ENCODE data around the gene ZNF76. TPM values are rescaled to one million over a fixed set of nuclear protein-coding genes. Genes with fewer than 3 reads are reported as not detected.

The ZNF76 gene
- 34.1 TPM for polyA plus RNA-seq (2012; ENCODE audit: insufficient read depth, insufficient read length, low read depth)

- Histone ChIP-seq H3K4me3 (ENCODE audit: low read depth, low read length) (peak within 1 kb of the TSS; percentile 95), H3K36me3 (no peaks in the 10 kb centered on the region), H3K9me3 (no peaks in the 10 kb centered on the region), H3K27me3 (no peaks in the 10 kb centered on the region), H3K4me1 (no peaks in the 10 kb centered on the region)
- no peak for TF ChIP-seq CTCF (IDR thresholded peaks at IDR 0.05; ENCODE audit: low read depth, low read length)
- peak; percentile 99 for DNase-seq
Observed at GRCh38 chr6:35259194-35259947, at the start of gene ZNF76. TSS of gene ZNF76 (plus strand) at chr6:35259735. CDS start at chr6:35281152, 21,417 bp downstream.

- TF ChIP-seq CTCF (IDR thresholded peaks at IDR 0.05; ENCODE audit: low read depth, low read length), result no peak
- Histone ChIP-seq H3K9me3 (no peaks in the 10 kb centered on the region), H3K36me3 (no peaks in the 10 kb centered on the region), H3K4me3 (ENCODE audit: low read depth, low read length) (peak overlapping the region; percentile 42), H3K27me3 (peaks cover 55% of the 10 kb centered on the region), H3K4me1 (no peaks in the 10 kb centered on the region)
- no peak for DNase-seq
Observed at GRCh38 chr6:35213298-35213791, 46.2 kb upstream of the ZNF76 start.

GRCh38 chr6:35213824-35214756 is 45.4 kb upstream of the ZNF76 start, which contains the start of gene SCUBE3:
TSS of gene SCUBE3 (plus strand) at chr6:35213956. CDS start at chr6:35214419, 463 bp downstream.
- no peak for TF ChIP-seq CTCF (IDR thresholded peaks at IDR 0.05; ENCODE audit: low read depth, low read length)
- Histone ChIP-seq H3K9me3 (no peaks in the 10 kb centered on the region), H3K4me1 (no peaks in the 10 kb centered on the region), H3K27me3 (peaks cover 51% of the 10 kb centered on the region), H3K36me3 (no peaks in the 10 kb centered on the region), H3K4me3 (ENCODE audit: low read depth, low read length) (peak within 1 kb of the TSS; percentile 42)
- DNase-seq, result peak; percentile 38

- no peaks in the 10 kb centered on the region for H3K4me1 ChIP-seq
- DNase-seq, result no peak
- no peak for TF ChIP-seq CTCF (IDR thresholded peaks at IDR 0.05; ENCODE audit: low read depth, low read length)
- no peak overlapping the region for H3K4me3 ChIP-seq (ENCODE audit: low read depth, low read length)
- H3K9me3 ChIP-seq, result no peaks in the 10 kb centered on the region
- peaks cover 51% of the 10 kb centered on the region for H3K27me3 ChIP-seq
- no peaks in the 10 kb centered on the region for H3K36me3 ChIP-seq
Observed at GRCh38 chr6:35214869-35215664, 44.5 kb upstream of the ZNF76 start.

GRCh38 chr6:35215665-35216411 is 43.7 kb upstream of the ZNF76 start:
- Histone ChIP-seq H3K4me1 (no peaks in the 10 kb centered on the region), H3K9me3 (no peaks in the 10 kb centered on the region), H3K36me3 (no peaks in the 10 kb centered on the region), H3K27me3 (peaks cover 51% of the 10 kb centered on the region), H3K4me3 (ENCODE audit: low read depth, low read length) (no peak overlapping the region)
- DNase-seq, result no peak
- no peak for TF ChIP-seq CTCF (IDR thresholded peaks at IDR 0.05; ENCODE audit: low read depth, low read length)
